PC-3 (cell line): ENCODE results near the gene GMDS. TPM values are rescaled to one million over a fixed set of nuclear protein-coding genes. Genes with fewer than 3 reads are reported as not detected.

Experiments used
- ATAC-seq: fragments of 200-7000 bp; cut with Tn5 transposase; 2 replicates; pipeline ENCODE4 v1.9.1; 2020; ENCODE audit warnings: mild to moderate bottlenecking, moderate library complexity
- BruUV-seq: library from RNA; stranded (reverse); fragments of 400-500 nt; replicated peaks from 2 replicates; lab custom pipeline; 2021; lab: Mats Ljungman, UMichigan
- CTCF ChIA-PET: fragments of 300-600 bp; sonication (Branson Sonifier 250); formaldehyde crosslinking; loops from one replicate; lab custom pipeline; 2022; ENCODE audit warnings: antibody characterized with exemption; lab: Charles Lee
- POLR2A ChIA-PET: fragments of 300-600 bp; sonication (Branson Sonifier 250); formaldehyde crosslinking; loops from one replicate; lab custom pipeline; 2022; ENCODE audit warnings: antibody characterized with exemption; ENCODE audit not compliant: unreplicated experiment; lab: Charles Lee
- DNase-seq: peaks from one replicate; pipeline ENCODE4 v3.0.0-alpha.2; 2015
- H2AFZ ChIP-seq: fragments of 300-600 bp; sonication (generic); 2 replicates; pipeline ENCODE4 v1.6.0; 2016; ENCODE audit warnings: antibody characterized with exemption, low read length
- H3F3A ChIP-seq: fragments of 300-600 bp; sonication (generic); one replicate; pipeline ENCODE4 v1.6.0; 2017; ENCODE audit warnings: antibody characterized with exemption, low read length, control low read depth, mild to moderate bottlenecking; ENCODE audit not compliant: unreplicated experiment
- H3K27ac ChIP-seq: fragments of 300-600 bp; sonication (generic); 2 replicates; pipeline ENCODE4 v1.5.1; 2016; ENCODE audit warnings: mild to moderate bottlenecking, low read length
- H3K27me3 ChIP-seq: fragments of 300-600 bp; sonication (generic); 2 replicates; pipeline ENCODE4 v1.6.1; 2016; ENCODE audit warnings: low read length, mixed read lengths
- H3K36me3 ChIP-seq: fragments of 300-600 bp; sonication (generic); 2 replicates; pipeline ENCODE4 v1.6.1; 2016; ENCODE audit warnings: low read depth, mixed run types, low read length, mixed read lengths
- H3K4me1 ChIP-seq: fragments of 300-600 bp; sonication (generic); 2 replicates; pipeline ENCODE4 v1.5.1; 2016; ENCODE audit warnings: low read length; ENCODE audit not compliant: insufficient read depth
- H3K4me2 ChIP-seq: fragments of 300-600 bp; sonication (generic); 2 replicates; pipeline ENCODE4 v1.6.0; 2016; ENCODE audit warnings: low read length
- H3K4me3 ChIP-seq: fragments of 300-600 bp; sonication (generic); 2 replicates; pipeline ENCODE4 v1.5.1; 2016; ENCODE audit warnings: mild to moderate bottlenecking, low read length, mixed read lengths
- H3K79me2 ChIP-seq: fragments of 300-600 bp; sonication (generic); 2 replicates; pipeline ENCODE4 v1.6.1; 2017; ENCODE audit warnings: low read length, mixed read lengths
- H3K9ac ChIP-seq: fragments of 300-600 bp; sonication (generic); 2 replicates; pipeline ENCODE4 v1.6.0; 2016; ENCODE audit warnings: mild to moderate bottlenecking, low read length
- H3K9me2 ChIP-seq: fragments of 300-600 bp; sonication (generic); replicated peaks from 2 replicates; pipeline ENCODE4 v1.6.1; 2016; ENCODE audit warnings: mixed run types, low read length, mixed read lengths
- H3K9me3 ChIP-seq: fragments of 300-600 bp; sonication (generic); 2 replicates; pipeline ENCODE4 v1.6.1; 2016; ENCODE audit warnings: low read length, mixed read lengths
- H4K20me1 ChIP-seq: fragments of 300-600 bp; sonication (generic); 2 replicates; pipeline ENCODE4 v1.6.1; 2016; ENCODE audit warnings: low read length, mixed read lengths
- CTCF ChIP-seq: fragments of 300-600 bp; sonication (generic); conservative IDR thresholded peaks from 2 replicates; pipeline ENCODE4 v1.5.1; 2017; ENCODE audit warnings: antibody characterized with exemption, low read depth, mild to moderate bottlenecking, low read length
- EZH2 ChIP-seq: fragments of 300-600 bp; sonication (generic); IDR thresholded peaks from one replicate; pipeline ENCODE4 v1.6.1; 2017; ENCODE audit warnings: antibody characterized with exemption, mild to moderate bottlenecking, low read length; ENCODE audit not compliant: unreplicated experiment
- EZH2phosphoT487 ChIP-seq: fragments of 300-600 bp; sonication (generic); IDR thresholded peaks from 2 replicates; pipeline ENCODE4 v1.6.1; 2018; ENCODE audit warnings: mild to moderate bottlenecking, antibody characterized with exemption, low read length, borderline replicate concordance
- intact Hi-C: fragments of 100-400 bp; cut with micrococcal nuclease; formaldehyde crosslinking; loops from 2 replicates; pipeline ENCODE4 v1.9.0; 2023
- total RNA-seq: library from RNA; depleted of rRNA; stranded (reverse); fragments of >200 nt; gene quantifications from 2 replicates; pipeline ENCODE4 v1.2.3, GENCODE V29; 2014

Gene GMDS
- total RNA-seq, 1 experiment from 2014 or later: 18.3 TPM

GRCh38 chr6:2220154-2220553, 25.3 kb downstream of the GMDS start:
- Histone ChIP-seq H3K4me1 (peaks cover 24% of the 10 kb centered on the region), H3K4me2 (no peak overlapping the region), H3K79me2 (peaks cover 76% of the 10 kb centered on the region), H3K9me3 (no peaks in the 10 kb centered on the region), H3K9ac (no peak overlapping the region), H2AFZ (no peak overlapping the region), H4K20me1 (no peaks in the 10 kb centered on the region), H3K27ac (no peak overlapping the region), H3K9me2 (no peaks in the 10 kb centered on the region), H3K4me3 (no peak overlapping the region), H3K27me3 (no peaks in the 10 kb centered on the region), H3F3A (no peaks in the 10 kb centered on the region), H3K36me3 (no peaks in the 10 kb centered on the region)
- intact Hi-C loops: no loop called here
- DNase-seq (no peak), ATAC-seq (no peak)
- TF ChIP-seq EZH2phosphoT487: no peak
- no peak for TF ChIP-seq CTCF
- TF ChIP-seq EZH2: no peak
- ChIA-PET CTCF (no interaction called here), POLR2A (no interaction called here)
- BruUV-seq: no TSS peak

GRCh38 chr6:2218866-2219265, 26.5 kb downstream of the GMDS start:
- POLR2A ChIA-PET: interaction anchor here (0.6 kb wide), 1 partner anchor 435 kb away, joined by 5 read pairs; no protein-coding TSS in a partner anchor
- H3K4me2 ChIP-seq: 0 out of 2 replicates have a peak overlapping the region, but pooled peaks have one; percentile 8
- TF ChIP-seq EZH2: no peak
- TF ChIP-seq EZH2phosphoT487: no peak
- no peak for TF ChIP-seq CTCF

GRCh38 chr6:2216794-2217383, 28.5 kb downstream of the GMDS start:
- Histone ChIP-seq H3K4me3 (no peak overlapping the region), H3K27ac (no peak overlapping the region), H3K36me3 (no peaks in the 10 kb centered on the region), H3K4me1 (peaks cover 11% of the 10 kb centered on the region), H3K79me2 (peaks cover 50% of the 10 kb centered on the region), H3K9me3 (no peaks in the 10 kb centered on the region), H3F3A (no peaks in the 10 kb centered on the region), H3K9me2 (no peaks in the 10 kb centered on the region), H3K4me2 (no peak overlapping the region), H3K9ac (no peak overlapping the region), H2AFZ (no peak overlapping the region), H4K20me1 (no peaks in the 10 kb centered on the region), H3K27me3 (no peaks in the 10 kb centered on the region)
- intact Hi-C loops: no loop called here
- BruUV-seq: no TSS peak
- ATAC-seq (no peak), DNase-seq (no peak)
- CTCF ChIA-PET: no interaction called here
- POLR2A ChIA-PET: no interaction called here
- no peak for TF ChIP-seq CTCF
- TF ChIP-seq EZH2phosphoT487: no peak
- no peak for TF ChIP-seq EZH2

More at GRCh38 chr6:2218866-2219265, 26.5 kb downstream of the GMDS start:
- CTCF ChIA-PET: no interaction called here
- no TSS peak for BruUV-seq
- Histone ChIP-seq H3K27me3 (no peaks in the 10 kb centered on the region), H2AFZ (no peak overlapping the region), H4K20me1 (no peaks in the 10 kb centered on the region), H3K4me1 (peaks cover 11% of the 10 kb centered on the region), H3K9me3 (no peaks in the 10 kb centered on the region), H3F3A (no peaks in the 10 kb centered on the region), H3K36me3 (no peaks in the 10 kb centered on the region), H3K9me2 (no peaks in the 10 kb centered on the region), H3K27ac (no peak overlapping the region), H3K79me2 (peaks cover 64% of the 10 kb centered on the region), H3K9ac (no peak overlapping the region), H3K4me3 (no peak overlapping the region)
- ATAC-seq (no peak), DNase-seq (no peak)
- intact Hi-C loops: no loop called here
